Heart right ventricle (tissue), 16 donors: ENCODE results near the gene CYP2C19. TPM values are rescaled to one million over a fixed set of nuclear protein-coding genes. Genes with fewer than 3 reads are reported as not detected.

Experiments used
- ATAC-seq, 8 donors: fragments of 200-7000 bp; cut with Tn5 transposase; one replicate each; pipeline ENCODE4 v1.9.1; 2020; ENCODE audit warnings: mild to moderate bottlenecking in 8 of 8, moderate library complexity in 8 of 8, moderate number of reproducible peaks in 1 of 8
- DNase-seq, 2 donors: peaks; one replicate each; pipeline ENCODE4 v3.0.0-alpha.2; 2020
- H3K27ac ChIP-seq, 10 donors: fragments of 200-600 bp; sonication (generic) in 2 of 10; one replicate each; pipeline versions ENCODE4 v1.5.0 to v1.8.0; 2020 to 2022; ENCODE audit warnings: mild to moderate bottlenecking in 3 of 10
- H3K27me3 ChIP-seq, 7 donors: fragments of 200-600 bp; one replicate each; pipeline ENCODE4 v1.8.0; 2021 to 2022; ENCODE audit warnings: mild to moderate bottlenecking in 2 of 7
- H3K36me3 ChIP-seq, 9 donors: fragments of 200-600 bp; sonication (generic) in 1 of 9; one replicate each; pipeline versions ENCODE4 v1.5.0 to v1.8.0; 2020 to 2022; ENCODE audit warnings: mild to moderate bottlenecking in 2 of 9
- H3K4me1 ChIP-seq, 9 donors: fragments of 200-600 bp; sonication (generic) in 1 of 9; one replicate each; pipeline versions ENCODE4 v1.5.0 to v1.8.0; 2020 to 2022; ENCODE audit warnings: mild to moderate bottlenecking in 4 of 9
- H3K4me3 ChIP-seq, 10 donors: fragments of 200-600 bp; sonication (generic) in 2 of 10; one replicate each; pipeline versions ENCODE4 v1.5.0 to v1.8.0; 2020 to 2022; ENCODE audit warnings: mild to moderate bottlenecking in 7 of 10, moderate library complexity in 2 of 10
- H3K9me3 ChIP-seq, 11 donors: fragments of 200-600 bp in 10 of 11; sonication (generic) in 2 of 11; one replicate each; pipeline versions ENCODE4 v1.5.0 to v1.8.0; 2013 to 2022; ENCODE audit warnings: mild to moderate bottlenecking in 2 of 11, control low read depth in 1 of 11, moderate library complexity in 1 of 11
- CTCF ChIP-seq, 9 donors: fragments of 200-600 bp; sonication (generic) in 2 of 9; IDR thresholded peaks; one replicate each; pipeline versions ENCODE4 v1.5.0 to v1.8.0; 2021 to 2022; ENCODE audit warnings: antibody characterized with exemption in 9 of 9, mild to moderate bottlenecking in 5 of 9, moderate library complexity in 1 of 9
- WGBS, 2 donors: extraction: QIAGEN DNeasy Blood & Tissue Kit; methylation state at CpG; one replicate each; pipeline ENCODE4 v1.1.7; 2013; ENCODE audit warnings: inconsistent platforms in 1 of 2; 5-methylcytosine and 5-hydroxymethylcytosine counted together
- intact Hi-C, 10 donors: fragments of 100-400 bp; cut with DNase I; formaldehyde crosslinking; loops; one replicate each; pipeline versions ENCODE4 v1.11.1 to v1.14.2; 2022
- polyA plus RNA-seq, 2 donors: library from polyadenylated mRNA; stranded (reverse); fragments of 200-250 nt; gene quantifications; one replicate each; pipeline ENCODE4 v1.2.3, GENCODE V29; 2013
- total RNA-seq, 10 donors: library from RNA; stranded (reverse); fragmentation: NEBNext Ultra II Directional in 3 of 10; extraction: Animal tissue kit (Norgen Biotek cat#: 25700) in 3 of 10; gene quantifications; one replicate each; pipeline versions ENCODE4 v1.2.1 to v1.2.4, GENCODE V29; 2021 to 2023
- donor health status: Arrhythmogenic right ventricular cardiomyopathy.
- donor health status: ischemic (EF 13 %, LVEDD 7.1; RV severe dilation, severe dysfunction).
- donor health status: healthy with polysubstance abuse.
- donor health status: DM: no; HTN: yes; CAD: no.
- donor health status: DM: no; HTN: no; CAD: no.
- donor health status: ischemic (EF 25% LVEDD 6.9; RV normal size, moderate dysfunction).
- donor health status: ischemic (EF 25% LVEDD 5.7; RV mildly dilated, moderate dysfunction).
- donor health status: healthy.
- donor health status: DM: yes; HTN: yes; CAD: no.
- donor health status: Ischemic cardiomyopathy.
- donor health status: ischemic (EF 35%, LVEDD 5.7; RV mildly dilated, moderate dysfunction).
- donor health status: nonischemic (EF 11% LVEDD 7.7; RV severe dilation, severe dysfunction).
- donor health status: DM: yes; HTN: yes; CAD: no.
- donor health status: PGD.
- donor health status: ischemic (EF 29% LVEDD 5.4; RV normal size, mild dysfunction).
- donor health status: nonischemic (EF 23%, LVEDD 6.1; RV moderate dilation, normal function).

The CYP2C19 gene
- total and polyA plus RNA-seq, 12 donors: not detected

GRCh38 chr10:94902080-94902479 lies 139.6 kb downstream of the CYP2C19 start:
- H3K9me3 ChIP-seq: peaks cover 0 to 19% (median 5%) of the 10 kb centered on the region in 11 donors
- intact Hi-C loops: no loop called here
- 76% methylated on average over 1 of the region's 1 CpG for WGBS, 2 donors

GRCh38 chr10:94902570-94902969 lies 140.1 kb downstream of the CYP2C19 start:
- H3K9me3 ChIP-seq: peaks cover 0 to 24% (median 9%) of the 10 kb centered on the region in 11 donors
- H3K36me3 ChIP-seq: no peaks in the 10 kb centered on the region
- ATAC-seq (no peak), DNase-seq (no peak)
- H3K27ac ChIP-seq: no peak overlapping the region
- TF ChIP-seq CTCF (IDR thresholded peaks at IDR 0.05): no peak
- no peaks in the 10 kb centered on the region for H3K4me1 ChIP-seq
- no peak overlapping the region for H3K4me3 ChIP-seq
- intact Hi-C loops: no loop called here
- H3K27me3 ChIP-seq: no peaks in the 10 kb centered on the region
- WGBS, 2 donors: 0% methylated on average over 1 of the region's 1 CpG

More at GRCh38 chr10:94902080-94902479, 139.6 kb downstream of the CYP2C19 start:
- no peak for DNase-seq
- H3K36me3 ChIP-seq: no peaks in the 10 kb centered on the region
- no peak overlapping the region for H3K4me3 ChIP-seq
- no peak overlapping the region for H3K27ac ChIP-seq
- H3K4me1 ChIP-seq: no peaks in the 10 kb centered on the region
- no peak for ATAC-seq
- H3K27me3 ChIP-seq: no peaks in the 10 kb centered on the region
- TF ChIP-seq CTCF (IDR thresholded peaks at IDR 0.05): no peak

Other genes starting within 250 kb of the CYP2C19 start
- 1 to 10 TPM in 3 of 10 donors, under 1 TPM in 7; 0.32 to 4.5 (median 0.85) TPM for gene HELLS, start 216.9 kb upstream of the CYP2C19 start, total RNA-seq
- gene HELLS, start 216.9 kb upstream of the CYP2C19 start, polyA plus RNA-seq: under 1 TPM; 0.39 to 0.51 TPM
- gene CYP2C18, start 79.0 kb upstream of the CYP2C19 start, total RNA-seq: not detected
- not detected for gene CYP2C18, start 79.0 kb upstream of the CYP2C19 start, polyA plus RNA-seq
- gene CYP2C9, start 176.0 kb downstream of the CYP2C19 start, total RNA-seq: not detected
- not detected for gene CYP2C9, start 176.0 kb downstream of the CYP2C19 start, polyA plus RNA-seq